OCI-LY1 (cell line): ENCODE results near the gene PRKD2.

Experiments
- CTCF ChIP-seq: fragments of 200-600 bp; sonication (generic), shearing (Covaris generic); IDR thresholded peaks from 2 replicates; pipeline ENCODE4 v1.5.1; 2017; ENCODE audit warnings: mild to moderate bottlenecking, antibody characterized with exemption, low read length, moderate library complexity, mixed read lengths
- EZH2 ChIP-seq: fragments of 200-600 bp; sonication (generic), shearing (Covaris generic); IDR thresholded peaks from 2 replicates; pipeline ENCODE4 v1.8.0; 2017; ENCODE audit warnings: borderline replicate concordance, mixed run types, mild to moderate bottlenecking, antibody characterized with exemption, low read length, moderate library complexity, mixed read lengths

- TF ChIP-seq CTCF, result no peak
- TF ChIP-seq EZH2, result no peak
Observed at GRCh38 chr19:46717716-46718143, 816 bp upstream of the PRKD2 start.
